Measurements from ENCODE around the gene ALKBH5. TPM values are rescaled to one million over a fixed set of nuclear protein-coding genes. Genes with fewer than 3 reads are reported as not detected.

The ALKBH5 gene
- total RNA-seq, 1 experiment from 2014 or later = 94.5 TPM

GRCh38 chr17:18143044-18143936 is 40.3 kb upstream of the ALKBH5 start:
- in situ Hi-C loops (cut with HindIII; ENCODE audit: low pct_unique_long_range_greater_than_20kb, low sequenced_read_pairs) (no loop called here), intact Hi-C loops (cut with micrococcal nuclease; ENCODE audit: unreplicated experiment) (loop anchor here (10.0 kb wide), 1 partner anchor 72 kb away; no protein-coding TSS in a partner anchor)
- H3K9me3 ChIP-seq (ENCODE audit: control insufficient read depth, insufficient read depth, low read depth, low read length) = no peaks in the 10 kb centered on the region
- no peaks in the 10 kb centered on the region for H3K36me3 ChIP-seq (ENCODE audit: control insufficient read depth, insufficient read depth, low read length)
- BruUV-seq (replicated peaks) = no TSS peak
- H3K27ac ChIP-seq (ENCODE audit: low read length) = no peak overlapping the region
- DNase-seq (ENCODE audit: low read depth, low spot score) (no peak), ATAC-seq (no peak)
- no peaks in the 10 kb centered on the region for H3K4me1 ChIP-seq (ENCODE audit: control insufficient read depth, insufficient read depth, low read length)
- CTCF ChIA-PET = interaction anchor here (0.6 kb wide), 1 partner anchor 569 kb away, joined by 10 read pairs; no protein-coding TSS in a partner anchor
- TF ChIP-seq SIN3A (IDR thresholded peaks at IDR 0.05; ENCODE audit: borderline replicate concordance, insufficient read depth, low read depth, low read length) = no peak
- no peak for TF ChIP-seq REST (IDR thresholded peaks at IDR 0.05; ENCODE audit: insufficient read depth in 1 of 2, low read depth in 2 of 2, low read length in 1 of 2)
- H3K4me3 ChIP-seq (ENCODE audit: low read depth in 2 of 2, low read length in 2 of 2) = no peak overlapping the region
- POLR2A ChIA-PET = no interaction called here
- H3K27me3 ChIP-seq (ENCODE audit: control insufficient read depth, insufficient read depth, low read length) = no peaks in the 10 kb centered on the region

GRCh38 chr17:18144261-18144660 is 39.4 kb upstream of the ALKBH5 start:
- CTCF ChIA-PET = interaction anchor here (0.6 to 0.7 kb wide), 2 partner anchors 15 to 570 kb away, joined by 3 to 10 read pairs; no protein-coding TSS in a partner anchor
- intact Hi-C loops (cut with micrococcal nuclease; ENCODE audit: unreplicated experiment) = loop anchor here (10.0 kb wide), 1 partner anchor 71 kb away; no protein-coding TSS in a partner anchor
- no TSS peak for BruUV-seq (replicated peaks)

GRCh38 chr17:18144855-18145254 is 38.8 kb upstream of the ALKBH5 start:
- no TSS peak for BruUV-seq (replicated peaks)
- Histone ChIP-seq H3K27me3 (ENCODE audit: control insufficient read depth, insufficient read depth, low read length) (no peaks in the 10 kb centered on the region), H3K9me3 (ENCODE audit: control insufficient read depth, insufficient read depth, low read depth, low read length) (no peaks in the 10 kb centered on the region), H3K4me1 (ENCODE audit: control insufficient read depth, insufficient read depth, low read length) (no peaks in the 10 kb centered on the region), H3K4me3 (ENCODE audit: low read depth in 2 of 2, low read length in 2 of 2) (no peak overlapping the region), H3K36me3 (ENCODE audit: control insufficient read depth, insufficient read depth, low read length) (no peaks in the 10 kb centered on the region), H3K27ac (ENCODE audit: low read length) (no peak overlapping the region)
- intact Hi-C loops (cut with micrococcal nuclease; ENCODE audit: unreplicated experiment) (loop anchor here (10.0 kb wide), 1 partner anchor 70 kb away; no protein-coding TSS in a partner anchor), in situ Hi-C loops (cut with HindIII; ENCODE audit: low pct_unique_long_range_greater_than_20kb, low sequenced_read_pairs) (no loop called here)
- ChIA-PET POLR2A (no interaction called here), CTCF (no interaction called here)
- ATAC-seq (no peak), DNase-seq (ENCODE audit: low read depth, low spot score) (no peak)
- TF ChIP-seq SIN3A (IDR thresholded peaks at IDR 0.05; ENCODE audit: borderline replicate concordance, insufficient read depth, low read depth, low read length) (no peak), POLR2AphosphoS5 (IDR thresholded peaks at IDR 0.05; ENCODE audit: low read depth, low read length) (no peak), REST (IDR thresholded peaks at IDR 0.05; ENCODE audit: insufficient read depth in 1 of 2, low read depth in 2 of 2, low read length in 1 of 2) (no peak), CTCF (IDR thresholded peaks at IDR 0.05) (no peak), TCF7L2 (IDR thresholded peaks at IDR 0.05; ENCODE audit: low read depth, low read length) (no peak)

More at GRCh38 chr17:18144261-18144660, 39.4 kb upstream of the ALKBH5 start:
- H3K9me3 ChIP-seq (ENCODE audit: control insufficient read depth, insufficient read depth, low read depth, low read length) = no peaks in the 10 kb centered on the region
- ATAC-seq (no peak), DNase-seq (ENCODE audit: low read depth, low spot score) (no peak)
- no peaks in the 10 kb centered on the region for H3K27me3 ChIP-seq (ENCODE audit: control insufficient read depth, insufficient read depth, low read length)
- TF ChIP-seq TCF7L2 (IDR thresholded peaks at IDR 0.05; ENCODE audit: low read depth, low read length) = no peak
- POLR2A ChIA-PET = no interaction called here
- no peak overlapping the region for H3K27ac ChIP-seq (ENCODE audit: low read length)
- in situ Hi-C loops (cut with HindIII; ENCODE audit: low pct_unique_long_range_greater_than_20kb, low sequenced_read_pairs) = no loop called here
- no peak overlapping the region for H3K4me3 ChIP-seq (ENCODE audit: low read depth in 2 of 2, low read length in 2 of 2)
- no peaks in the 10 kb centered on the region for H3K4me1 ChIP-seq (ENCODE audit: control insufficient read depth, insufficient read depth, low read length)
- H3K36me3 ChIP-seq (ENCODE audit: control insufficient read depth, insufficient read depth, low read length) = no peaks in the 10 kb centered on the region
